ENCODE measurements around the gene VOPP1.
"Not testable (repeated sequence)": the region's sequence is repeated elsewhere in the genome, so short reads cannot be mapped to it uniquely, and the experiment has no call there.

The VOPP1 gene

DNA sequence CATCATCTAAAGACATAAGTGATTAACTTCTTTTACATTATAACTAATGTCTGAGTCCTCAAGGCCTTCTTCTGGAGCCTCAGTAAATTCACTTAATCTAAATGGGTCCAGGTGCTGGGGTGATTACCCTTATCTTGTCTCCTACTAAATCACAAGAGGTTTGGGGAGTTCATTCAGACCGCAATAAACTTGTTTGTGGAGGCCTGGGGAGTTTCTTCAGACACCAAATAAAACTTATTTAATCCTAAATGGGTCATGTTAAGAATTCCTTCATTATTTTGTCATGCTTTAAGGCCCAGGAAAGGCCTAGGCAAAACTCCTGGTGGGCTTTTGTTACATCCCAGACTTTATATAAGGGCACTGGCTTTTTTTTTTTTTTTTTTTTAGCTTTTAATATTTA, 62.1 kb downstream of the VOPP1 start:
- not testable (repeated sequence) for H3K27me3 ChIP-seq (ENCODE audit: control insufficient read depth, insufficient read depth, low read length); H3K4me1 ChIP-seq (ENCODE audit: control insufficient read depth, insufficient read depth, low read length); H3K9me3 ChIP-seq (ENCODE audit: control insufficient read depth, low read length); H3K36me3 ChIP-seq (ENCODE audit: control insufficient read depth, insufficient read depth, low read length); H3K4me3 ChIP-seq (ENCODE audit: low read length); H3K9ac ChIP-seq (ENCODE audit: low read length)

DNA sequence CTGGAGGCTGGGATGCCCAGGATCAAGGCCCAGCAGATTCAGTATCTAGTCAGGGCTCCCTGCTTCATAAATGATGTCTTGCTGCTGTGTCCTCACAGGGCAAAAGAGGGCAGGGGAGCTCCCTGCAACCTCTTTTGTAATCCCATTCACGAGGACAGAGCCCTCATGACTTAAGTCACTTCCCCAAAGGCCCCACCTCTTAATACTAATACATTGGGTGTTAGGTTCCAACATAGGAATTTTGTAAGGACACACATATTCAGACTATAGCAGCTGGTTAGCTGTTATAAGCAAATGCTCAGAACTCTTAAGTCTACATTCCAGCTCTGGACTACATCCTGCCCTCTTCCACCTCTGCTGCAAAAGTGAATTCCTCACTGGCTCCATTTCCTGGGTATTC, 63.0 kb downstream of the VOPP1 start:
- Histone ChIP-seq H3K9me3 (ENCODE audit: control insufficient read depth, low read length) (no peaks in the 10 kb centered on the region), H3K27me3 (ENCODE audit: control insufficient read depth, insufficient read depth, low read length) (no peaks in the 10 kb centered on the region), H3K36me3 (ENCODE audit: control insufficient read depth, insufficient read depth, low read length) (no peaks in the 10 kb centered on the region), H3K9ac (ENCODE audit: low read length) (no peak overlapping the region), H3K4me1 (ENCODE audit: control insufficient read depth, insufficient read depth, low read length) (peaks cover 7% of the 10 kb centered on the region), H3K4me3 (ENCODE audit: low read length) (no peak overlapping the region)

- H3K4me3 ChIP-seq (ENCODE audit: low read length): no peak overlapping the region
- H3K27me3 ChIP-seq (ENCODE audit: control insufficient read depth, insufficient read depth, low read length): no peaks in the 10 kb centered on the region
- no peak overlapping the region for H3K9ac ChIP-seq (ENCODE audit: low read length)
- H3K4me1 ChIP-seq (ENCODE audit: control insufficient read depth, insufficient read depth, low read length): peaks cover 11% of the 10 kb centered on the region
- no peaks in the 10 kb centered on the region for H3K36me3 ChIP-seq (ENCODE audit: control insufficient read depth, insufficient read depth, low read length)
- H3K9me3 ChIP-seq (ENCODE audit: control insufficient read depth, low read length): no peaks in the 10 kb centered on the region
Measured at GRCh38 chr7:55508221-55509011, 63.9 kb downstream of the VOPP1 start.

DNA sequence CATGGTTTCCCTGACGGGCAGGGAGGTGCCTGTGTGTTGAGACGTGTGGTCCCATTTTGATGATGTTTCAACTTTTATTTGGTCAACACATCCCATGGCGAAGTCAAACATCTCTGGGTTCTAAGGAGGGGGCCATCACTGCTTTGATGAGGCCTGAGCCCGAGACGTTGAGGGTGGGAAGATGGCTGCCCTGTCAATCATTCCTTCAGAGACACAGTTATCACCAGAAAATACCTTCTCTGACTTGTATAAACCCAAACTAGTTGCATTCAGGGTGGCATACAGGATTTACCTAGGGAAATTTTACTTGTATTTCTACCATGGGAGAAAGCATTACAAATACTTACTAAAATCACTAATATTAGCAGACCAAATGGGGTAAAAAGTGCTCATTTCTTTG, 64.6 kb downstream of the VOPP1 start:
- Histone ChIP-seq H3K4me3 (ENCODE audit: low read length) (no peak overlapping the region), H3K4me1 (ENCODE audit: control insufficient read depth, insufficient read depth, low read length) (peaks cover 11% of the 10 kb centered on the region), H3K27me3 (ENCODE audit: control insufficient read depth, insufficient read depth, low read length) (no peaks in the 10 kb centered on the region), H3K9me3 (ENCODE audit: control insufficient read depth, low read length) (no peaks in the 10 kb centered on the region), H3K9ac (ENCODE audit: low read length) (no peak overlapping the region), H3K36me3 (ENCODE audit: control insufficient read depth, insufficient read depth, low read length) (no peaks in the 10 kb centered on the region)

DNA sequence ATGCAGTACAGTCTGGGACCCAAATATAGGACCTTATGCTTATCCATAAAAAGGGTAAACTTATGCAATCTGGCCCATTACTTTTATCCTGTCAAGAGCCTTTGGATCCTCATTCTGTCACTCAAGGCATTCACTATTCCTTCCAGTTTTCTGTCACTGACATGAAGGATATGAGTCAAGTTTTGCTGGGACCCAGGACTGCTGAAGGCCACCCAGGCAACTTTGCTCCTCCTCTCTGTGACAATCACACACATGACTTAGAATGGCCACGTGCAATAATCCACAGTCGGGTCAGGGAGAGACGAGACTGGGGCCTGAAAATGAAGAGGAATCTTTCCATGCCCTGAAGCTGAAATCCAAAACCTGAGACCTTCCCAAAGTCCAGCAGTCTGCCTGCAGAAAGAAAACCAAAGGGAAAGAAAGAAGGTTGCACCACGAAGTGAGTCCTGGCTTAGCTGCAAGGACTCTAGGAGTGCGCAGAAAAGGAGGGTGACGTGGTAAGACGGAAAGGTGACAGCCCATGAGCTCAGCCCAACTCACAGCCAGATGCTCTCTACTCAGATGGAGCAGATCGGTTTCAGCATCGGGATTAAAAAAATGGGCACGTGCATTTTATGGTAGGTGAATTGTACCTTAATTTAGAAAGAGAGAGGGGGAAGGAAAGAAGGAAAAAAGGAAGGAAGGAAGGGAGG, 67.2 kb downstream of the VOPP1 start:
- Histone ChIP-seq H3K9me3 (ENCODE audit: control insufficient read depth, low read length) (no peaks in the 10 kb centered on the region), H3K4me1 (ENCODE audit: control insufficient read depth, insufficient read depth, low read length) (peaks cover 11% of the 10 kb centered on the region), H3K27me3 (ENCODE audit: control insufficient read depth, insufficient read depth, low read length) (no peaks in the 10 kb centered on the region), H3K9ac (ENCODE audit: low read length) (no peak overlapping the region), H3K36me3 (ENCODE audit: control insufficient read depth, insufficient read depth, low read length) (no peaks in the 10 kb centered on the region), H3K4me3 (ENCODE audit: low read length) (no peak overlapping the region)

GRCh38 chr7:55504093-55504859, 68.0 kb downstream of the VOPP1 start:
- no peaks in the 10 kb centered on the region for H3K27me3 ChIP-seq (ENCODE audit: control insufficient read depth, insufficient read depth, low read length)
- H3K9me3 ChIP-seq (ENCODE audit: control insufficient read depth, low read length): no peaks in the 10 kb centered on the region
- peaks cover 11% of the 10 kb centered on the region for H3K4me1 ChIP-seq (ENCODE audit: control insufficient read depth, insufficient read depth, low read length)
- H3K4me3 ChIP-seq (ENCODE audit: low read length): no peak overlapping the region
- no peak overlapping the region for H3K9ac ChIP-seq (ENCODE audit: low read length)
- H3K36me3 ChIP-seq (ENCODE audit: control insufficient read depth, insufficient read depth, low read length): no peaks in the 10 kb centered on the region

DNA sequence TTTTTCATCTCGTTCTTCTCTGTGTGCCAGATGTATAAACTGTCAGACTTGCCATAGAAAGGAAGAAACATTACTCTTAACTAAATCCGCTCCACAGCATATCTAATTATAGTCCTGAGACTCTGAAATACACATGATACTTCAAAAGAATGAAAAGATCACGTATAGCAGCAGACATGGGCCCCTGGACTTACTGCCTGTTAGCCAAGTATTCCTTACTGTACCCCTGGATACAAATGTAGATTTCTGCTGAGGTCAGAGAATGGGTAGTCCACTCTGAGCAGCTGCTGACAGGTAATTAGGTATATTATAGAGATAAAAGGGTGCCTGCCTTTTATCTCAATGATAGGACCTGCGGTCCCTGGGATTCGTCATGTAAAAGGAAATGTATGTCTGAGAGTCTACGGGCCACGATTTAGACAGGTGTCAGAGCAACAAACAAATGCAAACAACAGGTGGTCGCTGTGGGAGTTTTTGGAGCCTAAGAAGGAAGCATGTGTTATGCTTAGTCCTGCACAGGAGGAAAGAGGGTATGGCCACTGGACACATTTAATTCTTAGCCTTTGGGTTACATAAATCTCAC, 69.4 kb downstream of the VOPP1 start:
- Histone ChIP-seq H3K9ac (ENCODE audit: low read length) (no peak overlapping the region), H3K36me3 (ENCODE audit: control insufficient read depth, insufficient read depth, low read length) (no peaks in the 10 kb centered on the region), H3K27me3 (ENCODE audit: control insufficient read depth, insufficient read depth, low read length) (no peaks in the 10 kb centered on the region), H3K4me3 (ENCODE audit: low read length) (no peak overlapping the region), H3K9me3 (ENCODE audit: control insufficient read depth, low read length) (no peaks in the 10 kb centered on the region), H3K4me1 (ENCODE audit: control insufficient read depth, insufficient read depth, low read length) (peaks cover 11% of the 10 kb centered on the region)

DNA sequence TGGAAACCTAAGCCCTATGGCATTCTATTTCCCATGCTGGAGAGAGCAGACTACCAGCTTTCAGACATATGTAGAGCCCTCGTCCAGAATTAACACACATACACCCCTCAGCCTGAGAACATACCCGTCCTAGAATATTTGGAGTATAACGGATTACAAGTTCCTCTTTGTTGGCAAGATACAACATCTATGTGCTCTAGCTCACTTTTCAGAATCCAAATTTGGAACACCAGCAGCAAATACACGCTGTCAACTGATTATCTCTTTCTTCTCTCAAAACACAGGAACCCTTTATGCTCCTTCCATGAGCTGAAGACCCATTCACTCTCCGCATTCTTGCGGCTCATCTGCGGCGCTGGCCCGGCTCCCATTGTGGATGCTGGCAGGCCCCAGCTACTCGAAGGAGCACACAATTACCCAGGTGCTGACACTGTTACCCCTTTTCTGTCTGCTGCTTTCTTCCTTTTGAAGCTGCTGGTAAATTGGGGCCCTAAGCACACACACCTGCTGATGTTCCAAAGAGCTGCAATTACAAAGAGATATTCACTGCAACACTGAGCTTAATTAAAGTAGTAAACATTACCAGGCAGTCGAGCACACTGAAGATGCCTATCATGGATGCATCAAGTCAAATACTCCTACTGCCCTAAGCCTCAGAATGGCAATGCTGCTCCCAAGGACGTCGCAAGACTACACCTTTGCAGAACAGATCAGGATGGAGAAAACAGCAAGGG, 70.0 kb downstream of the VOPP1 start:
- no peaks in the 10 kb centered on the region for H3K36me3 ChIP-seq (ENCODE audit: control insufficient read depth, insufficient read depth, low read length)

GRCh38 chr7:55501611-55502010, 70.7 kb downstream of the VOPP1 start:
- no peaks in the 10 kb centered on the region for H3K36me3 ChIP-seq (ENCODE audit: control insufficient read depth, insufficient read depth, low read length)
- H3K27me3 ChIP-seq (ENCODE audit: control insufficient read depth, insufficient read depth, low read length): no peaks in the 10 kb centered on the region
- no peak overlapping the region for H3K4me3 ChIP-seq (ENCODE audit: low read length)
- no peaks in the 10 kb centered on the region for H3K9me3 ChIP-seq (ENCODE audit: control insufficient read depth, low read length)
- peaks cover 11% of the 10 kb centered on the region for H3K4me1 ChIP-seq (ENCODE audit: control insufficient read depth, insufficient read depth, low read length)
- H3K9ac ChIP-seq (ENCODE audit: low read length): no peak overlapping the region

More for the DNA sequence above, 70.0 kb downstream of the VOPP1 start:
- no peak overlapping the region for H3K4me3 ChIP-seq (ENCODE audit: low read length)
- H3K27me3 ChIP-seq (ENCODE audit: control insufficient read depth, insufficient read depth, low read length): no peaks in the 10 kb centered on the region
- no peak overlapping the region for H3K9ac ChIP-seq (ENCODE audit: low read length)
- H3K4me1 ChIP-seq (ENCODE audit: control insufficient read depth, insufficient read depth, low read length): peaks cover 11% of the 10 kb centered on the region
- H3K9me3 ChIP-seq (ENCODE audit: control insufficient read depth, low read length): no peaks in the 10 kb centered on the region

DNA sequence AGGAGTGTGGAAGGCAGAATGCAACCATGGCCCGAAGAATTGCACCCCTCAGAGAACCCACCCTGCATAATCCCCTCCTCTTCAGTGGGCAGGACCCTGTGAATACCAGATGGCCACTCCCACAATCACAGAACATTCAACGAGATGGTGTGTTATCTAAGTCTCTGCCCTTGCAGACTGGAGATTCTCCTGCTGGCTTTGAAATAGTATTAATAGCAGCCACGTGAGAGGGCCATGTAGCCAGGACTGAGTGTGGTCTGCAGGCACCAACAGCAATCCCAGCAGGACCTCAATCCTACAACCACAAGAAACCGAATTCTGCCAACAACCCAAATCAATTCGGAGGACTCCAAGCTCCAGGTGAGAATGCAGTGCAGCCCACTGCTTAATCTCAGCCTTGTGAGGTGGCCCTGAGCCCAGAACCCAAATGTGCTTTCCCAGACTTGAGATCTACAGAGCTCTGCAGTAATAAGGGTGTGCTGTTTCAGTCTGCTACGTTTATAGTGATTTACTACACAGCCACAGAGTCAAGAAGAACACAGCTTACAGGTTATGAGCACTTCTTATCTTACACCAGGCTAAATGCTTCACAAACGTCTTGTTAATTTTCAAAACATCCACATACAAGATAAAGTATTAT, 72.1 kb downstream of the VOPP1 start:
- peaks cover 11% of the 10 kb centered on the region for H3K4me1 ChIP-seq (ENCODE audit: control insufficient read depth, insufficient read depth, low read length)
- no peaks in the 10 kb centered on the region for H3K27me3 ChIP-seq (ENCODE audit: control insufficient read depth, insufficient read depth, low read length)
- H3K9ac ChIP-seq (ENCODE audit: low read length): no peak overlapping the region
- H3K4me3 ChIP-seq (ENCODE audit: low read length): no peak overlapping the region
- no peaks in the 10 kb centered on the region for H3K9me3 ChIP-seq (ENCODE audit: control insufficient read depth, low read length)
- no peaks in the 10 kb centered on the region for H3K36me3 ChIP-seq (ENCODE audit: control insufficient read depth, insufficient read depth, low read length)

GRCh38 chr7:55499591-55499990, 72.7 kb downstream of the VOPP1 start:
- Histone ChIP-seq H3K36me3 (ENCODE audit: control insufficient read depth, insufficient read depth, low read length) (no peaks in the 10 kb centered on the region), H3K27me3 (ENCODE audit: control insufficient read depth, insufficient read depth, low read length) (no peaks in the 10 kb centered on the region), H3K4me1 (ENCODE audit: control insufficient read depth, insufficient read depth, low read length) (peaks cover 7% of the 10 kb centered on the region), H3K4me3 (ENCODE audit: low read length) (no peak overlapping the region), H3K9me3 (ENCODE audit: control insufficient read depth, low read length) (no peaks in the 10 kb centered on the region), H3K9ac (ENCODE audit: low read length) (no peak overlapping the region)
